Measurements from ENCODE around the gene ZNRF4.
"Not testable (repeated sequence)": the region's sequence is repeated elsewhere in the genome, so short reads cannot be mapped to it uniquely, and the experiment has no call there.

Gene ZNRF4

GRCh38 chr19:5455367-5456129 is at the start of gene ZNRF4:
TSS of gene ZNRF4 (plus strand) at chr19:5455417. CDS start at chr19:5455492, 75 bp downstream.
- DNase-seq: no peak

- not testable (repeated sequence) for DNase-seq
Measured at GRCh38 chr19:5406198-5406597, 49.0 kb upstream of the ZNRF4 start.

- DNase-seq: no peak
Measured at GRCh38 chr19:5406816-5407215, 48.4 kb upstream of the ZNRF4 start.

- DNase-seq: no peak
Measured at GRCh38 chr19:5407356-5407755, 47.9 kb upstream of the ZNRF4 start.

- no peak for DNase-seq
Measured at GRCh38 chr19:5417495-5418436, 37.5 kb upstream of the ZNRF4 start.

GRCh38 chr19:5418677-5419076 is 36.5 kb upstream of the ZNRF4 start:
- no peak for DNase-seq

- no peak for DNase-seq
Measured at GRCh38 chr19:5420953-5421352, 34.3 kb upstream of the ZNRF4 start.

GRCh38 chr19:5423567-5424125 is 31.6 kb upstream of the ZNRF4 start:
- DNase-seq: no peak

- no peak for DNase-seq
Measured at GRCh38 chr19:5424192-5424973, 30.8 kb upstream of the ZNRF4 start.

GRCh38 chr19:5425260-5425659 is 30.0 kb upstream of the ZNRF4 start:
- DNase-seq: no peak

- DNase-seq: no peak
Measured at GRCh38 chr19:5430237-5430636, 25.0 kb upstream of the ZNRF4 start.

- DNase-seq: no peak
Measured at GRCh38 chr19:5432687-5433086, 22.5 kb upstream of the ZNRF4 start.

GRCh38 chr19:5434351-5434917 is 20.8 kb upstream of the ZNRF4 start:
- no peak for DNase-seq

GRCh38 chr19:5434970-5435641 is 20.1 kb upstream of the ZNRF4 start:
- DNase-seq: no peak

- no peak for DNase-seq
Measured at GRCh38 chr19:5435642-5436017, 19.6 kb upstream of the ZNRF4 start.

GRCh38 chr19:5436106-5436947 is 18.9 kb upstream of the ZNRF4 start:
- DNase-seq: no peak

GRCh38 chr19:5436948-5437306 is 18.3 kb upstream of the ZNRF4 start:
- no peak for DNase-seq

GRCh38 chr19:5438756-5439155 is 16.5 kb upstream of the ZNRF4 start:
- DNase-seq: not testable (repeated sequence)

- DNase-seq: no peak
Measured at GRCh38 chr19:5439452-5439851, 15.8 kb upstream of the ZNRF4 start.

- no peak for DNase-seq
Measured at GRCh38 chr19:5440299-5440698, 14.9 kb upstream of the ZNRF4 start.

- no peak for DNase-seq
Measured at GRCh38 chr19:5443723-5444122, 11.5 kb upstream of the ZNRF4 start.
